HG03565 (cell line): ENCODE data around the gene JAK1.

Experiments
- ATAC-seq: cut with Tn5 transposase; IDR thresholded peaks from one replicate; pipeline ENCODE4 v1.9.1; 2021; ENCODE audit warnings: mild to moderate bottlenecking, moderate library complexity; ENCODE audit not compliant: unreplicated experiment

Gene JAK1

DNA sequence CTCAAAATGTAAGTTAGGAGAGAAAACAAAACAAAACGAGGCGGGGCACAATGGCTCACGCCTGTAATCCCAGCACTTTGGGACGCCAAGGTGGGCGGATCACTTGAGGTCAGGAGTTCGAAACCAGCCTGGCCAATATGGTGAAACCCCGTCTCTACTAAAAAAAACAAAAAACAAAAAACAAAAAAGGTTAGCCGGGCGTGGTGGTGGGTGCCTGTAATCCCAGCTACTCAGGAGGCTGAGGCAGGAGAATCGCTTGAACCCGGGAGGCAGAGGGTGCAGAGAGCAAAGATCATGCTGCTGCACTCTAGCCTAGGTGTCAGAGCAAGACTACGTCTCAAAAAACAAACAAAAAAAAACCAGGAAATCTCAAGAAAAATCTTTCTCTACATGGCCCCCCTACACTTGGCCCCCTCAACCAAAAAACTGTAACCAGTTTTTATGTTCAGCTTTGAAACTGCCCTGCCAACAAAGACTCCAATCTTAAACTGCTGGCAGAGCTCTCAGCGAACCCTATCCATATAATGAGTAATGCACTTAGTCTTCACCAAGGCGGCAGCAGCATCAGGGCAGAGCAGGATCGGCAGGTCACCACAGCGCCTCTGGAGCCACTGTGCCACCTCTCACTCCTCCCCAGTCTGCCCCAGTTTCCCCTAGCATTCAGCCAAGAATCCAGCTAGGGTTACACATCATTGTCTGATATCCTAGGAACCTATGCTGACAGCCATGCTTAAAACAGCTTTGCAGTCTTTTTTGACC is 71.7 kb downstream of the JAK1 start:
- no peak for ATAC-seq

DNA sequence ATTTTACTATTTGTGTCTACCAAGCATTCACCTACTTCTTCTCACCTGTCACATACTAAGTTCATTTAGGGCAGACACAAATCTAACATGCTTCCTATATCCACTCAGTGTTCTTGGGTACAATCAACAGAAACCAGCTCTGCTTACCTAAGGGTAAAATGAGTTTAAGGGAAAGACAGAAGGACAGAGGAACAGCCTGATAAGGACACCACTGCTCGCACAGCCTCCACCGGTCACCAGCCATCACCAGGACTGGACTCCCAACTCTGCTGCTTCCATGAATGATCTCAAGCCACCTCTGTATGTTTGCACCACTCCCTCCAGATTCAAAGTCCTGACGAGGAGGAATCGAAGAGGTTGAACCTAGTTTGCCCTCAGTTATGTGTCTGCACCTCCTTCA is 72.4 kb downstream of the JAK1 start:
- no peak for ATAC-seq

DNA sequence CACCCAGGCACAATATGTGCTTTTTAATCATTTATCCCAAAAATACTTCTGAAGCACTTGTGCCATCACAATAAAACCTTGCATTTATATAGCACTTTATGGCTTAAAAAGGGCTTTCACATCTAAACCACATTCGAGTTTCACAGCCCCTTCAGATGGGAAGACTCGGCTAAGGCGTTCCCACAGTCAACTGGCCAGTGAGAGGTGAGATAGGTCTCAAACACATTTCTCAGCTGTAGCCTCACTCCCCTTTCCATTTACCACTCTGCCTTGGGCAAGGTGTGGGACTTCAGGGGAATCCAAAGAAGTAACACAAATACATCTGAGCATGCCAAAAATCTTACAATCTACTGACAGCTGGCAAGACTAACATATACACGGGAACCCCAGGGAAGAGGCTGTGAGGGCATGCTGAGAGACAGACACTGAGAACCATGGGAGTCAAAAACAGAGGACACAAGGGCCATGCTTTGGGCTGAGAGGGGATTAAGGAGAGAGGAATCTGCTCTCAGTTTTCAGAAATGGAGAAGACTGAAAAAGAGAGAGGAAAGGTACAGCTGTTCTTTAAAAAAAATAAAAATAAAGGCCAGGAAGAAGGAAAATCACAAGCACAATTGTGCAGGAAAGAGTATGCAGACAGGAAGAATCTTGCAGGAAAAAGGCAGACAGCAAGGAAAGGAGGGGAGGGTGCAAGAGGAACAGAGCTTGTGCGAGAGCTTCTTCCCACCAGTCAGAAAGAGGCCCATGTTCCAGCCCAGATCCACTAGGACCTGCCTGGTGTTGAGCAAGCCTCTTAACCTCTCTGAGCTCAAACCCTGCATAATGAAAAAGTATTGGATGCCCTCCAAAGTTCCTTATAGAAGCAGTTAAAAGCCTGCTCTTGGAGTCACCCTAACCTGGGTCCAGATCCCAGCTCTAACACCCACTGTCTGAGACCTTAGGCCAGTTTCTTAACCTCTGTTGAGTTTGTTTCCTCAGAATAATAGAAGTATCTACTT is 73.5 kb downstream of the JAK1 start:
- ATAC-seq: no peak

DNA sequence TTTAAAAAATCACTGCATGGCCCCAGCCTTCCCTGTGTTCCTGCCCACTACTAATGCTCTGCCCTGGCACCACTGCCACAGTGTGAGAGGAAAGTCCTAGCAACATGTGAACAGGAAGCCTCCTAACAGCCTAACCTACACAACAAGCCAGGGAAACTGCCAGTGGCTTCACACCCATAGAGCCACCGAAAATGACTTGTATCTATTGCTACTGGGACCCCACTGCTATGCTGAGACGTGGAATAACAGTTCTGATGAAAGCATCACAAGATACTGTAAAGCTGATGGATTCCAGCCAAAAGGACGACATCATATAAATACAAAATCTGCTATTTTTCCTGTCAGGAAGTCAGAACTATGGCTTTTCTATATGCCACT is 74.9 kb downstream of the JAK1 start:
- ATAC-seq: no peak

DNA sequence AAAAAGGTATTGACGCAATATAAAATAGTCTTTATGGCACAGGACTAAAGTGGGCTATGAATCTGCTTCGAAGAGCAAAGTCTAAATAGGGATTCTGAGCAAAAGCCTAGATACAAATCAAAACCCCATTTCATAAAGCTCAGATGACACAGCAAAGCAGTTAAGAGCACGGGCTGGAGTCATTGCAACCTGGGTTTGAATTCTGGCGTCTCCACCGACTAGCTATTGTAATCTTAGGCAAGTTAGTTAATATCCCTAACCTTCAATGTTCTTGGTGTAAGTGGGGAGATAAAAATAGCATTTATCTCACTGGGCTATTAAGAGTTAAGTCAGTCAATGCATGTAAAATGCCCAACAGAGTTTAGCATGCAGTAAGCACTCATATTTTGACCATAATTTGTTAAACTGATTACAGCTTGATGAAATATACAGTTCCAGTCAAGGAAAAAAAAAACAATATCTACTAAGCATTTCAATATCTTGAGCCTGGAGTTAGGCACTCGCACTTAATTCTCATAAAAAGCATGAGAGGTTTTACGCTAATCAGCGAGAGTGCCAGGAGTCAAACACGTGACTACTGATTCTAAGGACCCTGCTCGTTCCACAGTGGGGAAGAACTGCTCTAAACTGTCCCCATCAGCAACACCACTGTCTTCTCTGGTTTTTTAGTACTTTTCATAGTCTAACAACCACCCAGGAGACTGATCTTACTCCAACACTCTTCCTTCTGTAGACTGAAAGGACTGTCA is 75.5 kb downstream of the JAK1 start:
- no peak for ATAC-seq

DNA sequence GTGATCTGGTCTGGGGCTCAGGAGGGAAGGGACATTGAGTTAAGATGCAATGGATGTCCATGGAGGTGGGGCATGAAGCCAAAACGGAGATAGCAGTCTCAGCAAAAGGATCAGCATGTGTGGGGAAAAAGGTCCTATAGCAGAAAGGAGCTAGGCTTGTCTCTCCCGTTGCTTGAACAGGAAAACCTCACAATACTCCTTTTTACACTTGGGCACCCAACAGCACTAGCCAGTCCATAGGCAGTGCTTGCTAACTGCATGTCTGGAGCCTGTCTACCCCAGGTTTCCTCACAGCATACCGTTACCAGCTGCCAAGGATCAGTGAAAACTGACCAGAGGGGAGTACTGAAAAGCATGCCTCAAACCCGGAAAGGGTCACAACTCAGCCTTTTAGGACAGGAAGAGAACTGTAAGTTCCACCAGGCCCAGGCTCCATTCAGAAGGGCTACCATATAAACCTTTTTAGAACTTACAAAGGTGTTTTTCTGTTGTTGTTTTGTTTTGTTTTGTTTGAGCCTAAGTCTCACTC is 78.6 kb downstream of the JAK1 start:
- no peak for ATAC-seq

DNA sequence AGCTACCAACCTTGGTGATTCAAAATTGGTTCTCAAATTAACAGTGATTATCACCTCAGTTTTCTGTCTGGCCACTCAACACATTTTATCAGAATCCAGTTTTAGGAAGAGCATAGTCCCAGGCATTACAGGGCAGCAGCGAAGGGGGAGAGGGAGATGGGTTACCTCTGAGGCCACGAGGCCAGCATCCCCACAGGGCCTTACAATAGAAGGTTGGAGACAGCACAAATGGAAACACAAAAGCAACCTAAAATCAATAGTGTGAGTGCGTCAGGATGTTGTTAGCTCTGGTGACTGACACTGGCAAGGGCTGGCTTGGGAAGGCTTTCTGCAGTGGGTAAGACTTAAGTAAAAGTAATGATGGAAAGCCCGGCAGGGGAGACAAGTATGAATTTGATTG is 79.5 kb downstream of the JAK1 start:
- ATAC-seq: no peak

DNA sequence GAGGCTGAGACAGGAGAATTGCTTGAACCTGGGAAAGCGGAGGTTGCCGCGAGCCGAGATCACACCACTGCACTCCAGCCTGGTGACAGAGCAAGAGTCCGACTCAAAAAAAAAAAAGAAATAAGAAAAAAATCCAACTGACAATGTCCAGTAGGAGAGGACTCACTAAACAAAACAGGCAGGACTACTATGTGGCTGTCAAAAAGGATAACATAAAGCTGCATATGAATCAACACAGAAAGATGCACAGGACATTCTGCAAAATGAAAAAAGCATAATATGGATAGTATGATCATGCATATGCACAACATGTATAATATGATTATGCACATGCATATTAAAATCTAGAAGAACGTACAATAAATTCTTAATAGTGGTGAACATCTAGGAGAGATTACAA is 80.7 kb downstream of the JAK1 start:
- ATAC-seq: no peak

DNA sequence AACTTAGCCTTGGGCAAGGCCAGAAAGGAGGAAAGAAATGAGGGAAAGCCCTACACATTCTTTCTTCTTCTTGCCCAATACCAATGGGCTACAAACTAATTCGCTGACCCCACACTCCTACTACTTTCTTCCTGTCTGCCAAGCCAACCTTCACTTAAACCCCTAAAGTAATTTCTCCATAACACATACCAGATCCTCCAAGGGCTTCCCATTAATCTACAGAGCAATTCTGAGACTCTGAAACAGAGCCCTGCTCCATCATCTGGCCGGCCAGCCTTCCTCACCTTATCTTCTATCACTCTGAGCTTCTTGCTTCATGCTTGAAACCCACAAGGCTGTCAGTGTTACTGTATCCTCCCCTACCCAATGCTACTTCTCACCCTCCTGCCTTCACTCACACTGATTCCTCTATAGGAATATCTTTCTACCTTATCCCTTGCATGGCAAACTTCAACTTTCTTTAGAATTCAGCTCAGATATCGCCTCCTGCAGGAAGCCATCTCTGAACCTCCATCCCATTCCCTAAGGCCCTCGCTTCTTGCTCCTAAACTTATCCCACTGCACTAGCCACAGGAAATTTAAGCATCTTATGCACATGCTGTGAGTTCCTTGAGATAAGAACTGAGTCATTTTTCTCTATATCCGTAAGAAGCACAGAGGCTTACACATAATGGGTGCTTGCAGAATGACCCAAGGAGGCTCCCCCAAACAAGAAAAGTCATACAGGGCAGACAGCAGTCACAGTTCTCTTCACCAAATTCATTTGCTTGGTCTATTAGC is 81.9 kb downstream of the JAK1 start:
- no peak for ATAC-seq

DNA sequence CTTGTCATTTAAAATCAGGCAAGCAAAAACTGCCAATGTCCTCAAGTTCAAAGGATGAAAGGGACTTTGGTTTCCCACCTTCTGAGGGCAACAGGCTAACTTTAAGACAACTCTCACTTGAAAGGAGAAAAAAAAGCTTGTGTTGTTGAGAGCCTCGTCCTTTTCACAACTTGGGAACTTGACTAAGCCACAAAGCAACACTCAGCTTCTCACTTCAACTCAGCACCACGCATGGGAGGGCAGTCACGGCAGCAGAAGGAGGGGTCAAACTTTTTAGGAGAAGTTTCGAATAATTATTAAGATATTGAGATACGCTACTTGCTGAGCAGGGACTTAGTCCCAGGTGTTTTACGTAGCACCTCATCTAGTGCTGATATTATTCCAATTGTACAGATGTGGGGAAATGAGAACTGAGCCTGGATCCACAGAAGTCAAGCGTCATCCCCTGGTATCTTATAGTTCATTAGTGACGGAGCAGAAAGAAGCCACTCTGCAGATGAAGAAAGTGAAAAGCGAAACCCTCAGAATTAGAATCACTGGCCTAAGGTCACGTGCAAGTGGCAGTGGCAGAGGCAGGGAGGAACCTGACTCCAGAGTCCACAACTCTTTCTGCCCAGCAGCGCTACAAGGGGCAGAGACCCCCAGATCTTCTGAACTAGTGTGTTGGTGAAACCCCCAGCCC is 83.6 kb downstream of the JAK1 start:
- ATAC-seq: peak; percentile 74

DNA sequence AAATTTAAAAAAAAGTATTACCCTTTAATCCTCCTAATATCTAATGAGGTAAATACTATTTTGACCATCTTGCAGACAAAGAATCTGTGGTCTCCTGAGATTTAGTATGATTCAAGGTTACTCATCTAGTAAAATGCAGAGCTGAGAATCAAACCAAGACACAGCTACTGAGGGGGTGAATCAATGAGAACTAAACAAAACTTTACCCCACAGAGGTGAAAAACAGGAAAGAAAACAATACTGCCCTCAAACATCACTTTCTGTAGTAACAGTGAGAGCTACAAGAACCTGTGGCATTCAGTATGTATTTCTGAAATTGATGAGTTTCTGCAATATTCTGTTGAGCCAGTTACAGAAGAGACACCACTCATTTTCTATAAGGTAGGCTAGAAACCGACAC is 85.1 kb downstream of the JAK1 start:
- no peak for ATAC-seq

DNA sequence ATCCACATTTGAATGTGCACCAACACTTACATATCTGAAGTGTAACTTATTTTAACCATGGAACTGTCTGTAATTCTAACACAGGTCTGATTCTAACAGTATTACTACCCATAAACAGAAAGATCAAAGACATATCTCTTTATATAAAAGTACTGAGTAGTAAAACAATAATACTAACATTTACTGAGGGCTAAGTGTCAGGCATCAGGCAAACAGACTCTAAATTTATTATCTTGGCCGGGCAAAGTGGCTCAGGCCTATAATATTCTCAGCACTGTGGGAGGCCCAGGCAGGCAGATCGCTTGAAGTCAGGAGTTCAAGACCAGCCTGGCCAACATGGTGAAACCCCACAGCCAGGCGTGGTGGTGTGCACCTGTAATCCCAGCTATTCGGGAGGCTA is 85.9 kb downstream of the JAK1 start:
- no peak for ATAC-seq

DNA sequence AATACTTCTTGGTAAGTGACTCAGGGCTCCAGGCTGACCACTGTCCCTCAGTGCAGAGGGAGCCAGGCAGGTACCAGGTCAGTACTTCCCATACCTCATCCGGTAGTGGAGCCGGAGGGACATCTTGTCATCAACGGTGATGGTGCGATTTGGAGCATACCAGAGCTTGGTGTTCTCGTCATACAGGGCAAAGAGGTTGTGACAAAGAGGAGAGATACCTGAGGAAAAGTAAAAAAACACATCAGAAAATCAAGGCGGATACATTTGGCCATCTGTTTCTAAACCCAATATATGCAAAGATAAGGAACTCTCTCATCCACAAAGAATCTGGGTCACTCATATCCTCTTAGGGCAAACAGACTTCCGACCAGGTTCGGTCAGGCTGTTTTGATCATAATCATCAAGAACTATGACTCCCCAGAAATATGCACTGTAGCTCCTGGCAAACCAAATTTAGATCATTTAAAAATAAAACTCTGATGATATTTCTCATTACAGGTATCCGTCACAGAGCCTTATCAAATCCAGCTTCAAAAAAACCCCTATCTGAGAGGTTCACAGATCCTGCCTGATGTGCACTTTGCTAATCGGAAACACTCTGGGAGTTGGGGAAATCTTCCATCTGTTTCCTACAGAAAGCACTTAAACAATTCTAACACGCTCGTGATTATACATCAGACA is 87.3 kb downstream of the JAK1 start:
- ATAC-seq: no peak

DNA sequence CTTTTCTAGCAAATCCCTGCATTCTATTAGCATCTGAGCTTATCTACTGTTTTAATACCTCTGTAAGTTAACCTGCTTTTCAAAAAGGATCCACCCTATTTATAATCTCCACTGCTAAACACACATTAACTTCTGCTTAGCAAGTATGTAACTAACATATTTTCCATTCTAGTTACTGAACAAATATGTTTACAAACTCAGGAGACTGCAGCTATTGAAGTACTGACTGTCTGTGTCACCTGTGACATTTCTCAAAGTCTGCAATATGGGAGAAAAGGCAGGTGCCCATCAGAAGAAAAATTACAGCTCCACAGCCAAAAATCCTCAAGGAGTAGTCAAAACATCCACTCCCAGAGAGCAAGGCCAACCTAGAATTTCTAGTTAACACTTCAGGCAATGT is 88.3 kb downstream of the JAK1 start:
- ATAC-seq: no peak

DNA sequence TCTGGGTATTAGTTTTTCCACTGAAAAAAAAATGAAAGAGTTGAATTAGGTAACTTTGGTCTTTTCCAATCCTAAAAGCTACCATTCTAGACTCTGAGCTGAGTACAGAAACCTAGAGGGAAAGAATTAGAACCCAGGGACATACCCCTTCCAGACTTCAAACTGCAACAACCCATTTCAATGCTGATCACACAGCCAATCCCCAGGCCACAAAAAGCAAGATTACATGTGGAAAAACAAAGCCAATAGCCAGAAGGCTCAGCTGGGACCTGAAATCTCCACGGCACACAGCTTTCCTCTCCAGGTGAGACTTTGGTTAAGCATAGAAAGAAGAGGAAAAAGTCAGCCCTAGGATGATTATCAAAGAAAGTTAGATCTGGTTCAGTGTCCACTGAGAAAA is 88.8 kb downstream of the JAK1 start:
- ATAC-seq: no peak

DNA sequence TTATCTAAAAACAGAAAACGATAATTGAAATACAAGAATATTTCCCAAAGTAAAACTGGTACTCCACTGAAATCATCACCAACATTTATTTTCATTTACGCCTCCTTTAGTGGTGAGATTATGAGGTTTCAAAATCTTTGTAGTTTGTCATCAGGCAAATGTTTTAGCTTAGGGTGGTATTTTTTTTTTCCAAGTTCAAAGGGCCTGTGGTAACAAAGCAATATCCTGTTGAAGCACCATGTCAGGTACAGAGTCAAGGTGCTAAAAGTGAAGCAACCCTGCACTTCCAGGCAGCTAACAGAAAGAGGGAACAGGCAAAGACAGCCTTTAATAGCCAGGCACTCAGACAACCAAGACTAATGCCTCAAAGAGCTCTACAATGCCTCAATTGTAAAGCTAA is 89.2 kb downstream of the JAK1 start:
- no peak for ATAC-seq

DNA sequence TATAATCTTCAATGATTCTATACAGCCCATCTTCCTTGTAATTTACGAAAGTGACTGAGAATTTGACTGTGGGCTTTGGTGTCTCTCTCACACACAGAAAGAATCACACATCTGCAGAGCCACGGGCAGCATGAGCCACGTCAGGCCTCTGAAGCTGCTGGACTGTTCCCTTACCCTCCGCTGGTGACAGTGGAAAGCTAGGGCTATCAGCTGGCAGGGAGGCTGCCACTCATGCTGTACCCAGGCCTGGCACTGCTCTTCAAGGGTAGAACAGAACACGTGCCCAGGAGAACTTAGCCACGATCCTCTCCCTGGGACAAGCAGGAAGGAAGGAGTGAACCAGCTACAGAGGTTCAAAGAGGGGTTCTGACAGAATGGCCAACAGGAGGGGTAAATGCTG is 90.7 kb downstream of the JAK1 start:
- no peak for ATAC-seq

DNA sequence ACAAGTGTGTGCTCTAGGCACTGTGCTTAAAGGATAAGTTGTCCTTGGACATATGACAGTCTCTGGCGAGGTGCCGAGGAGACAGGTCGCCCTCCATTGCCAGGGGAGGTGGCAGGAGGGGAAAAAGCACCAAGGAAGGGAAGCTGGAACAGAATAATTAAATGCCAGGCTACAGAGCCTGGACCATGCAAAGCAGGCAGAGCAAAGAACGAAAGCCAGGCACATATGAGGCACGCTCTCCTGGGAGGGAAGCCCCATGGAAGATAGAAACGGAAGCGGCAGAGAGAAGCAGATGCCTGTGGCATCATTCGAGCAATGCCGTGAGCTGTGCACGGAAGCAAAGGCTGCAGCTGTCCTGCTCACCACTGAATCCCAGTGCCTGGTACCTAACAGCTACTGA is 91.2 kb downstream of the JAK1 start:
- no peak for ATAC-seq

DNA sequence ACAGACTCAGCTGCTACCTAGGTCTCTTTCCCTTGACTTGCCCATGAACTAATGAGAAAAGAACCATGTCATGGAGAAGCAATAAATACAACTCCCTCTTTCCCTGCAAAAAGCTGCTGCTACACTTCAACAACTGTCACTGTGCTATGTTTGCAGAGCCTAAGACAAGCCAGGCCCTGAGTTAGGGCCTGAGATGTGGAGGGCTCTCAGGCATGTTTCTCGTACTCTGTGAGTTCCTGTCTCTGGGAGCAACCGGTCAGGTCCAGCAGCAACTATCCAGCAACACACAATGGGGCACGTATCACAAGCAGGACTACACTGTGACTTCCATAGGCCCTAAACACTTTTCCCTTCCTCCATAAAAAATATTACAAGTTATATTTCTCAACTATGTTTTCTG is 91.7 kb downstream of the JAK1 start:
- ATAC-seq: no peak
